ENCODE measurements around the gene NSG1.
A peak's percentile ranks its signal among the peaks of the same experiment; 100 is the strongest.

DNA sequence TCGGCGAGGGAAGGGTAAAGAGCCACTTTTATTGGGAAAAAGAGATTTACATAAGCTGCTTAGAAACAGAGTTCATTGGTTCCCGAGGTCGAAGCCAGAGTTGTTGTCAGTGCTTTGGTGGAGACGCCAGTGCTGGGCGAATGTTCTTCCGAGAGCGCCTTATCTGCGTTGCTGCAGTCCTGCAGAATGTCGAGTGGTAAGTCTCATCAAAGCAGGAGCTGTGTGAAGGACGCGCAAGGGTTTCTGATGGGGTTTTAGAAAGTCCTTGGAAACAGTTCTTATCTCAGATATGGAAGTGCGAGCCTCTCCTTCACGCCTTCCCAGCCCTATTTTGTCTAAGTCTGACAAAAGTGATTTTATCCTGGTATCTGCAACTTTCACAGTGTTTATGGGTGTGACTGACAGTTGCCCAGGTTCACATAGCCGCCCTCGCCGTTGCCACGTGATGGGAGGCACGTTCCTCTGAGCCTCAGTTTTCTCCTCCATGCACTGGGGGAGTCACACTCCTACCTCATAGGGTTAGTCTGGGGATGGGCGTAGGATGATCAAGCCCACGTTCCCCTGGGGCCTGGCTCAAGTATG, 47.3 kb upstream of the NSG1 start:
- TF ChIP-seq, protein P1, sequence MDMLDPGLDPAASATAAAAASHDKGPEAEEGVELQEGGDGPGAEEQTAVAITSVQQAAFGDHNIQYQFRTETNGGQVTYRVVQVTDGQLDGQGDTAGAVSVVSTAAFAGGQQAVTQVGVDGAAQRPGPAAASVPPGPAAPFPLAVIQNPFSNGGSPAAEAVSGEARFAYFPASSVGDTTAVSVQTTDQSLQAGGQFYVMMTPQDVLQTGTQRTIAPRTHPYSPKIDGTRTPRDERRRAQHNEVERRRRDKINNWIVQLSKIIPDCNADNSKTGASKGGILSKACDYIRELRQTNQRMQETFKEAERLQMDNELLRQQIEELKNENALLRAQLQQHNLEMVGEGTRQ (IDR thresholded peaks at IDR 0.05; ENCODE audit: low read depth, low read length): no peak
- TF ChIP-seq CHD1 (IDR thresholded peaks at IDR 0.05; ENCODE audit: low read depth, low read length): no peak
- TF ChIP-seq MXI1 (IDR thresholded peaks at IDR 0.05; ENCODE audit: borderline replicate concordance, low read depth, low read length): no peak
- TF ChIP-seq, protein P2, sequence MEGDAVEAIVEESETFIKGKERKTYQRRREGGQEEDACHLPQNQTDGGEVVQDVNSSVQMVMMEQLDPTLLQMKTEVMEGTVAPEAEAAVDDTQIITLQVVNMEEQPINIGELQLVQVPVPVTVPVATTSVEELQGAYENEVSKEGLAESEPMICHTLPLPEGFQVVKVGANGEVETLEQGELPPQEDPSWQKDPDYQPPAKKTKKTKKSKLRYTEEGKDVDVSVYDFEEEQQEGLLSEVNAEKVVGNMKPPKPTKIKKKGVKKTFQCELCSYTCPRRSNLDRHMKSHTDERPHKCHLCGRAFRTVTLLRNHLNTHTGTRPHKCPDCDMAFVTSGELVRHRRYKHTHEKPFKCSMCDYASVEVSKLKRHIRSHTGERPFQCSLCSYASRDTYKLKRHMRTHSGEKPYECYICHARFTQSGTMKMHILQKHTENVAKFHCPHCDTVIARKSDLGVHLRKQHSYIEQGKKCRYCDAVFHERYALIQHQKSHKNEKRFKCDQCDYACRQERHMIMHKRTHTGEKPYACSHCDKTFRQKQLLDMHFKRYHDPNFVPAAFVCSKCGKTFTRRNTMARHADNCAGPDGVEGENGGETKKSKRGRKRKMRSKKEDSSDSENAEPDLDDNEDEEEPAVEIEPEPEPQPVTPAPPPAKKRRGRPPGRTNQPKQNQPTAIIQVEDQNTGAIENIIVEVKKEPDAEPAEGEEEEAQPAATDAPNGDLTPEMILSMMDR (conservative IDR thresholded peaks at IDR 0.05; ENCODE audit: low read depth, low read length): no peak
- TF ChIP-seq POLR2A (IDR thresholded peaks at IDR 0.05; ENCODE audit: low read depth, low read length): no peak
- TF ChIP-seq CEBPB (IDR thresholded peaks at IDR 0.05; ENCODE audit: low read depth, low read length): no peak
- no peak for TF ChIP-seq FOS (IDR thresholded peaks at IDR 0.05; ENCODE audit: low read depth, low read length)
- TF ChIP-seq MAZ (IDR thresholded peaks at IDR 0.05; ENCODE audit: borderline replicate concordance, low read depth, low read length): no peak
- TF ChIP-seq RCOR1 (IDR thresholded peaks at IDR 0.05; ENCODE audit: insufficient replicate concordance, low read length): no peak
- TF ChIP-seq MAFK (IDR thresholded peaks at IDR 0.05; ENCODE audit: low read depth, low read length): no peak
- peak; percentile 58; the same call in 1 of the 2 replicates for TF ChIP-seq RFX5 (IDR thresholded peaks at IDR 0.05; ENCODE audit: low read depth, low read length)
